ENCODE results near the gene FRMD1. TPM values are rescaled to one million over a fixed set of nuclear protein-coding genes. Genes with fewer than 3 reads are reported as not detected.
A peak's percentile ranks its signal among the peaks of the same experiment; 100 is the strongest.

FRMD1 gene
- total RNA-seq, 2 donors from 2014 or later, result not detected

DNA sequence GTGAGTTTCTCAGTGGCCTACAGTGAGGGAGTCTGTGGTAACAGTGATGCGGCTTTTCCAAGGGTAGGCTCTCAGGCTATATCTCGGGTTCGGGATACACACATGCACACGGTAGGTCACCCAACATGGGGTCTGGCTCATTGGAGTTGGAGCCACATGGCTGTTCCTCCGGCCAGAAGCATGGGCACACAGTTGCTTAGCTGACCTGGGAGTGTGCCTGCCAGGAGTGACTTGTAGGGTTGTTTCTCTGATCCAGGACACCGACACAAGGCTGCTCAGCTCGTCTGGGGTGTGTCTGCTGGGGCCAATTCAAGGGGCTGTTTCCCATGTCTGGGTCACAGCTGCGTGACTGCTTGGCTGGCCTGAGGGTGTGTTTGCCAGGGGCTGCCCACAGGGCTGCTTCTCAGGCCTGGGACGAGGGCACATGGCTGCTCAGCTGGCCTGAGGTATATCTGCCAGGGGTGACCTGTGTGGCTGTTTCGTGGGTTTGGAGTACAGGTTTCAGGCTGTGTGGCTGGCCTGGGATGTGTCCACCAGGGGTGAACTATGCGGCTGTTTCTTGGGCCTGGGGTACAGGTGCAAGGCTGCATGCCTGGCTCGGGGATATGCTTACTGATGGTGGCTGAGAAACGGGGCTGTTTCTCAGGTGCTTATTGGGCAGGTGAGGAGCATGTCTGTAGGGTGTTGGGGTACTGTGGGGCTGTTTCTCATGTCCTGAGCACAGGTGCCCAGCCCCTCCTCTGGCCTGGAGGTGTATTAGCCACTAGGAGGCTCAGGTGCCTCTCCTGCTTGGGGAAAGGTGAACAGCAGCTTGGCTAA is 66.4 kb downstream of the FRMD1 start:
- H3K4me3 ChIP-seq (ENCODE audit: low read length), result no peak overlapping the region
- H3K27ac ChIP-seq (ENCODE audit: low read depth, low read length), result no peak overlapping the region
- Mint-ChIP-seq H3K9me3 (peaks cover 23% of the 10 kb centered on the region), H3K27ac (no peak overlapping the region), H3K4me3 (no peak overlapping the region), H3K4me1 (no peaks in the 10 kb centered on the region), H3K27me3 (ENCODE audit: insufficient read depth) (no peaks in the 10 kb centered on the region), H3K36me3 (ENCODE audit: low read depth) (no peaks in the 10 kb centered on the region)
- no peak for DNase-seq
- TF ChIP-seq, protein P1, sequence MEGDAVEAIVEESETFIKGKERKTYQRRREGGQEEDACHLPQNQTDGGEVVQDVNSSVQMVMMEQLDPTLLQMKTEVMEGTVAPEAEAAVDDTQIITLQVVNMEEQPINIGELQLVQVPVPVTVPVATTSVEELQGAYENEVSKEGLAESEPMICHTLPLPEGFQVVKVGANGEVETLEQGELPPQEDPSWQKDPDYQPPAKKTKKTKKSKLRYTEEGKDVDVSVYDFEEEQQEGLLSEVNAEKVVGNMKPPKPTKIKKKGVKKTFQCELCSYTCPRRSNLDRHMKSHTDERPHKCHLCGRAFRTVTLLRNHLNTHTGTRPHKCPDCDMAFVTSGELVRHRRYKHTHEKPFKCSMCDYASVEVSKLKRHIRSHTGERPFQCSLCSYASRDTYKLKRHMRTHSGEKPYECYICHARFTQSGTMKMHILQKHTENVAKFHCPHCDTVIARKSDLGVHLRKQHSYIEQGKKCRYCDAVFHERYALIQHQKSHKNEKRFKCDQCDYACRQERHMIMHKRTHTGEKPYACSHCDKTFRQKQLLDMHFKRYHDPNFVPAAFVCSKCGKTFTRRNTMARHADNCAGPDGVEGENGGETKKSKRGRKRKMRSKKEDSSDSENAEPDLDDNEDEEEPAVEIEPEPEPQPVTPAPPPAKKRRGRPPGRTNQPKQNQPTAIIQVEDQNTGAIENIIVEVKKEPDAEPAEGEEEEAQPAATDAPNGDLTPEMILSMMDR (conservative IDR thresholded peaks at IDR 0.05), result peak; percentile 40
- H3K36me3 ChIP-seq (ENCODE audit: control insufficient read depth, insufficient read depth, low read length), result no peaks in the 10 kb centered on the region
- H3K9ac ChIP-seq (ENCODE audit: extremely low read depth, low read length, poor library complexity, severe bottlenecking), result no peak overlapping the region
- H3K4me1 ChIP-seq (ENCODE audit: control insufficient read depth, insufficient read depth, low read length), result no peaks in the 10 kb centered on the region
- peaks cover 34% of the 10 kb centered on the region for H3K9me3 ChIP-seq (ENCODE audit: control insufficient read depth, low read length)
- WGBS, 2 experiments (ENCODE audit: insufficient coverage in 1 of 2, insufficient read length in 1 of 2), result 71 to 81% methylated on average over 4 to 13 of the region's 13 CpGs
- H3K27me3 ChIP-seq (ENCODE audit: control insufficient read depth, insufficient read depth, low read length, poor library complexity, severe bottlenecking), result no peaks in the 10 kb centered on the region

DNA sequence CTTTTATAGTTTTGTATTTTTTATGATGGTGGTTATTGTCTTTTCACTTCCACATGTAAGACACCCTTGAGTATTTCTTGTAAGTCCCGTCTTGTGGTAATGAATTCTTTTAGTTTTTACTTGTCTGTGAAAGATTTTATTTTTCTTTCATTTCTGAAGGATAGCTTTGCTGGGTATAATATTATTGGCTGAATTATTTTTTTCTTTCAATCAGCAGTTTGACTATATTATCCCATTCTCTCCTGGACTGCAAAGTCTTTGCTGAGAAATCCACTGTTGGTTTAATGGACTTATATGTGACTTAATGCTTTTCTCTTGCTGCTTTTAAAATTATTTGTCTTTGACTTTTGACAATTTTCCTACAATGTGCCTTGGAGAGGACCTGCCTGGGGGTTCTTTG is 67.7 kb downstream of the FRMD1 start:
- DNase-seq, result no peak
- H3K4me1 Mint-ChIP-seq, result no peaks in the 10 kb centered on the region
- Histone ChIP-seq H3K9ac (ENCODE audit: extremely low read depth, low read length, poor library complexity, severe bottlenecking) (no peak overlapping the region), H3K27ac (ENCODE audit: low read depth, low read length) (no peak overlapping the region), H3K4me3 (ENCODE audit: low read length) (no peak overlapping the region), H3K4me1 (ENCODE audit: control insufficient read depth, insufficient read depth, low read length) (no peaks in the 10 kb centered on the region), H3K27me3 (ENCODE audit: control insufficient read depth, insufficient read depth, low read length, poor library complexity, severe bottlenecking) (no peaks in the 10 kb centered on the region), H3K9me3 (ENCODE audit: control insufficient read depth, low read length) (peaks cover 34% of the 10 kb centered on the region), H3K36me3 (ENCODE audit: control insufficient read depth, insufficient read depth, low read length) (no peaks in the 10 kb centered on the region)
- H3K27ac Mint-ChIP-seq, result no peak overlapping the region
- TF ChIP-seq, protein P1 (conservative IDR thresholded peaks at IDR 0.05), result no peak
- WGBS, 2 experiments (ENCODE audit: insufficient coverage in 1 of 2, insufficient read length in 1 of 2), result 85% methylated on average over 1 of the region's 1 CpG; no CpG with 5 or more reads in 1 of the 2 experiments
- no peaks in the 10 kb centered on the region for H3K36me3 Mint-ChIP-seq (ENCODE audit: low read depth)
- peaks cover 23% of the 10 kb centered on the region for H3K9me3 Mint-ChIP-seq
- H3K4me3 Mint-ChIP-seq, result no peak overlapping the region
- H3K27me3 Mint-ChIP-seq (ENCODE audit: insufficient read depth), result no peaks in the 10 kb centered on the region

DNA sequence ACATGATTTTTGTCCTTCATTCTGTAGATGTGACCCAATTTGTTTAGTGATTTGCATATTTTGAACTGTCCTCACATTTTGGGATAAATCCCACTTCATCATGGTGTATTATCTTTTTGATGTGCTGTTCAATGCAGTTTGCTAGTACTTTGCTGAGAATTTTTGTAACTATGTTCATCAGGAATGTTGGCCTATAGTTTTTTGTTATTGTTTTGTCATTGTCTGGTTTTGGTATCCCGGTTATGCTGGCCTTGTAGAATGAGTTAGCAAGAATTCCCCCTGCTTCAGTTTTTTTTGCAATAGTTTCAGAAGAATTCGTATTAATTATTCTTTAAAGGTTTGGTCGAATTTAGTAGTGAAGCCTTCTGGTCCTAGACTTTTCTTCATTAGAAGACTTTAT is 69.7 kb downstream of the FRMD1 start:
- Mint-ChIP-seq H3K36me3 (ENCODE audit: low read depth) (no peaks in the 10 kb centered on the region), H3K4me1 (no peaks in the 10 kb centered on the region), H3K27ac (no peak overlapping the region), H3K4me3 (no peak overlapping the region), H3K27me3 (ENCODE audit: insufficient read depth) (peaks cover 1% of the 10 kb centered on the region), H3K9me3 (peaks cover 21% of the 10 kb centered on the region)
- no peak overlapping the region for H3K9ac ChIP-seq (ENCODE audit: extremely low read depth, low read length, poor library complexity, severe bottlenecking)
- H3K4me1 ChIP-seq (ENCODE audit: control insufficient read depth, insufficient read depth, low read length), result no peaks in the 10 kb centered on the region
- H3K4me3 ChIP-seq (ENCODE audit: low read length), result no peak overlapping the region
- no peak for DNase-seq
- no peak overlapping the region for H3K27ac ChIP-seq (ENCODE audit: low read depth, low read length)
- no peaks in the 10 kb centered on the region for H3K36me3 ChIP-seq (ENCODE audit: control insufficient read depth, insufficient read depth, low read length)
- peaks cover 29% of the 10 kb centered on the region for H3K9me3 ChIP-seq (ENCODE audit: control insufficient read depth, low read length)
- 86 to 93% methylated on average over 3 of the region's 3 CpGs for WGBS, 2 experiments (ENCODE audit: insufficient coverage in 1 of 2, insufficient read length in 1 of 2)
- TF ChIP-seq, protein P1 (conservative IDR thresholded peaks at IDR 0.05), result no peak
- H3K27me3 ChIP-seq (ENCODE audit: control insufficient read depth, insufficient read depth, low read length, poor library complexity, severe bottlenecking), result no peaks in the 10 kb centered on the region

All from endodermal cell (in vitro differentiated cells).